ENCODE measurements around the gene LCE1E. TPM values are rescaled to one million over a fixed set of nuclear protein-coding genes. Genes with fewer than 3 reads are reported as not detected.

LCE1E gene
- total RNA-seq, 2 donors from 2014 or later = not detected

DNA sequence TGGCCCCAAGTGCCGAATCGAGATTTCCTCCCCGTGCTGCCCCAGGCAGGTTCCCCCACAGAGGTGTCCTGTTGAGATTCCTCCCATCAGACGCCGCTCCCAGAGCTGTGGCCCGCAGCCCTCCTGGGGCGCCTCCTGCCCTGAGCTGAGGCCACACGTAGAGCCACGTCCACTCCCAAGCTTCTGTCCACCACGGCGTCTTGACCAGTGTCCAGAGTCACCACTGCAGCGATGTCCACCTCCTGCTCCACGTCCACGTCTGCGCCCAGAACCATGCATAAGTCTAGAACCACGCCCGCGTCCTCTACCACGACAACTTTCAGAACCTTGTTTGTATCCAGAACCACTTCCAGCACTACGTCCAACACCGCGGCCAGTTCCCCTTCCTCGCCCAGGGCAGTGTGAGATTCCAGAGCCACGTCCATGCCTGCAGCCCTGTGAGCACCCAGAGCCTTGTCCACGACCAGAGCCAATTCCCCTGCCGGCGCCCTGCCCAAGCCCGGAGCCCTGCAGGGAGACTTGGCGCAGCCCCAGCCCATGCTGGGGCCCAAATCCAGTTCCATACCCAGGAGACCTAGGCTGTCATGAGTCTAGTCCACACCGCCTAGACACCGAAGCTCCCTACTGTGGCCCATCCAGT, 25.4 kb upstream of the LCE1E start:
- Histone ChIP-seq H3K36me3 (no peaks in the 10 kb centered on the region), H3K9me3 (no peaks in the 10 kb centered on the region), H3K4me3 (no peak overlapping the region), H3K27me3 (replicated peaks; ENCODE audit: insufficient read depth) (no peaks in the 10 kb centered on the region), H3K27ac (no peak overlapping the region), H3K4me1 (replicated peaks) (no peaks in the 10 kb centered on the region)
- DNase-seq (ENCODE audit: low spot score) = no peak
- TF ChIP-seq POLR2A (IDR thresholded peaks at IDR 0.05) = no peak
- TF ChIP-seq POLR2AphosphoS5 (IDR thresholded peaks at IDR 0.05) = no peak
- TF ChIP-seq, protein P1, sequence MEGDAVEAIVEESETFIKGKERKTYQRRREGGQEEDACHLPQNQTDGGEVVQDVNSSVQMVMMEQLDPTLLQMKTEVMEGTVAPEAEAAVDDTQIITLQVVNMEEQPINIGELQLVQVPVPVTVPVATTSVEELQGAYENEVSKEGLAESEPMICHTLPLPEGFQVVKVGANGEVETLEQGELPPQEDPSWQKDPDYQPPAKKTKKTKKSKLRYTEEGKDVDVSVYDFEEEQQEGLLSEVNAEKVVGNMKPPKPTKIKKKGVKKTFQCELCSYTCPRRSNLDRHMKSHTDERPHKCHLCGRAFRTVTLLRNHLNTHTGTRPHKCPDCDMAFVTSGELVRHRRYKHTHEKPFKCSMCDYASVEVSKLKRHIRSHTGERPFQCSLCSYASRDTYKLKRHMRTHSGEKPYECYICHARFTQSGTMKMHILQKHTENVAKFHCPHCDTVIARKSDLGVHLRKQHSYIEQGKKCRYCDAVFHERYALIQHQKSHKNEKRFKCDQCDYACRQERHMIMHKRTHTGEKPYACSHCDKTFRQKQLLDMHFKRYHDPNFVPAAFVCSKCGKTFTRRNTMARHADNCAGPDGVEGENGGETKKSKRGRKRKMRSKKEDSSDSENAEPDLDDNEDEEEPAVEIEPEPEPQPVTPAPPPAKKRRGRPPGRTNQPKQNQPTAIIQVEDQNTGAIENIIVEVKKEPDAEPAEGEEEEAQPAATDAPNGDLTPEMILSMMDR (IDR thresholded peaks at IDR 0.05) = no peak
- WGBS = 93% methylated on average over 31 of the region's 31 CpGs
- intact Hi-C loops (cut with DNase I) = no loop called here

- no peak for TF ChIP-seq POLR2A (IDR thresholded peaks at IDR 0.05)
- TF ChIP-seq, protein P1 (IDR thresholded peaks at IDR 0.05) = no peak
- TF ChIP-seq POLR2AphosphoS5 (IDR thresholded peaks at IDR 0.05) = no peak
- intact Hi-C loops (cut with DNase I) = no loop called here
- no peaks in the 10 kb centered on the region for H3K9me3 ChIP-seq
- no peak for DNase-seq (ENCODE audit: low spot score)
- H3K4me1 ChIP-seq (replicated peaks) = no peaks in the 10 kb centered on the region
- H3K4me3 ChIP-seq = no peak overlapping the region
- no peak overlapping the region for H3K27ac ChIP-seq
- no peaks in the 10 kb centered on the region for H3K36me3 ChIP-seq
- no peaks in the 10 kb centered on the region for H3K27me3 ChIP-seq (replicated peaks; ENCODE audit: insufficient read depth)
- 39% methylated on average over 3 of the region's 3 CpGs for WGBS
Observed at GRCh38 chr1:152761609-152762213, 24.3 kb upstream of the LCE1E start.

GRCh38 chr1:152768847-152769533, 17.1 kb upstream of the LCE1E start:
- no peaks in the 10 kb centered on the region for H3K9me3 ChIP-seq
- H3K4me3 ChIP-seq = no peak overlapping the region
- H3K27me3 ChIP-seq (replicated peaks; ENCODE audit: insufficient read depth) = no peaks in the 10 kb centered on the region
- WGBS = 55% methylated on average over 8 of the region's 8 CpGs
- DNase-seq (ENCODE audit: low spot score) = no peak
- TF ChIP-seq, protein P1 (IDR thresholded peaks at IDR 0.05) = no peak
- TF ChIP-seq POLR2A (IDR thresholded peaks at IDR 0.05) (no peak), POLR2AphosphoS5 (IDR thresholded peaks at IDR 0.05) (no peak)
- intact Hi-C loops (cut with DNase I) = no loop called here
- H3K4me1 ChIP-seq (replicated peaks) = no peaks in the 10 kb centered on the region
- H3K27ac ChIP-seq = no peak overlapping the region
- H3K36me3 ChIP-seq = no peaks in the 10 kb centered on the region

GRCh38 chr1:152770411-152770810, 15.6 kb upstream of the LCE1E start:
- Histone ChIP-seq H3K4me3 (no peak overlapping the region), H3K27me3 (replicated peaks; ENCODE audit: insufficient read depth) (no peaks in the 10 kb centered on the region), H3K27ac (no peak overlapping the region), H3K36me3 (no peaks in the 10 kb centered on the region), H3K4me1 (replicated peaks) (no peaks in the 10 kb centered on the region), H3K9me3 (no peaks in the 10 kb centered on the region)
- intact Hi-C loops (cut with DNase I) = no loop called here
- DNase-seq (ENCODE audit: low spot score) = no peak
- TF ChIP-seq POLR2A (IDR thresholded peaks at IDR 0.05) (no peak), POLR2AphosphoS5 (IDR thresholded peaks at IDR 0.05) (no peak)
- TF ChIP-seq, protein P1 (IDR thresholded peaks at IDR 0.05) = no peak
- WGBS = 74% methylated on average over 1 of the region's 1 CpG

Measured in prostate gland (tissue), 2 donors.